ENCODE data around the gene ANO1.

Gene ANO1

GRCh38 chr11:70098936-70099335, 20.8 kb downstream of the ANO1 start:
- DNase-seq: no peak

DNA sequence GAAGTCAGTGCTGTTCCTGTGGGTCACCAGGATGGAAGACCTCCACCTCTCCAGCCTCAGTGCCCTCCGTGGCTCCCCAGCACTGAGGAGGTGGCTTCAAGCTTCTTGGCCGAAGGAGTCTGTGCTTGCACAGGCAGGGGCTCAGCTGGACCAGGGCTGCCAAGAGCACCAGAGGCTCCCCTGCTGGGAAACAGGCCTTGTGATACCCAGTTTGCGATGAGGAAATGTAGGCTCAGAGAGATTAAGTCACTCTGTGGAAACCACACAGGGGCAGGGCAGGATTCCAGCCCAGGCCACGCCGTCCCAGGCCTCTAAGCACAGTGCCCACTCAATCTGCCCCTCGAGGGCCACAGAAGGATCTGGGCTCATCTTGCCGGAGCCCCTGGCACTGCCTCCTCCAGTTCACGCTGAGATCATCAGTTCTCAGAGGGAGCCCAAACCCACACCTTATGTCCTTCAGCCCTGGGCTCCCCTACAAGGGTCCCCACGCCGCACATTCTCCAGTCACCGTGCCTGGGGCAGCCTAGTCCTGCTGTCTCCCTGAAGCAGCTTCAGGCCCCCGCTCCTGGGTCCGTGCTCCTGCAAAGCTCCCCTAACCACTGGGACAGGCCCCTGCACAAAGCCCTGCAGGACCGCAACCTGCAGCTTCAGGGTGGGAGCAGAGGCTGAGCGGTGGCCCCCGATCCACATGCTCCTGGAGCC, 21.6 kb downstream of the ANO1 start:
- DNase-seq: no peak

DNA sequence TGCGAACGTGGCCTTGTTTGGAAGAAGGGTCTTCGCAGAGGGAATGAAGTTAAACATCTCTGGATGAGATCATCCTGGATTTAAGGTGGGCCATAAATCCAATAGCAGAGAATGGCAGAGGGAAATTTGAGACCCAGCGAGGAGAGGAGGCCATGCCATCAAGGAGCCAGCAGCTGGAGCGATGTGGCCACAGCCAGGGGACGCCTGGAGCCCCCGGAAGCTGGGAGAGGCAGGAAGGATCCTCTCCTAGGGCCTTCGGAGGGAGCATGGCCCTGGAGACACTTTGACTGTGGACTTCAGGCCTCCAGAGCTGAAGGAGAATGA, 22.1 kb downstream of the ANO1 start:
- DNase-seq: no peak

DNA sequence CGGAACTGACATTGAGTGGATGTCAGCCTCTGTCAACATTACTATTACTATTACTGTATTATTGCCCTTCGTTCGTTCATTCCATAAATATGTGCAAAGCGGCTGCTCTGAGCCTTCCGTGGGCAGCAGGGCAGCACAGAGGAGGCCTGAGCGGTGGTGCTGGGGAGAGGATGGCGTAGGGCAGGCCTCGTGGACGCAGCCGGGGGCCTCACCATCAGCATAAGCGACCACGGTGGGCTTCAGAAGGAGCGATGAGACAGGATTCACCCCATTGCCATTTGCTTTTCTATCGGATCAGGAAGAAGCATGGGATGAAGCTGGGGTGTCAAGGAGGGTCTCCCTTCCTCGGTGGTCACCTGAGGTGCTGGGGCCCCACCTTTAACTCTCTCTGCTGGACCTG, 22.7 kb downstream of the ANO1 start:
- no peak for DNase-seq

GRCh38 chr11:70103256-70103975, 25.3 kb downstream of the ANO1 start:
- no peak for DNase-seq

DNA sequence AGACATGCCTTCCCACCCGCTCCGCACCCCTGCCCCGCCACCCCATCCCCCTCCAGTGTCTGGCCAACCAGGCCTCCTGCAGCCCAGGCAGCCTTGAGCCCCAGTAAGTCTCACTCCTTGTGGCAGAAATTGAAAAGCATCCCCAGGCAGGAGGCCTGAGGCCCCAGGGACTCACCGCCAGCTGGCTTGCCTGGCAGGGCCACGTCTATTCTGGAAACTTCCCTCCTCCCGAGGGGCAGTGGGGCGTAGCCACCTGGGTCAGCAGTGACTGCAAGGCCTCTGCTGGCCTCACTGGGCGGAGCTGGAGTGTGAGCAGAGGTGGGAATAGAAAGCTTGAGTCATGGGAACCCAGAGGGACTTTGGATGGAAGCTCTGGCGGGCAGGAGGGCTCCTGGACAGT, 26.3 kb downstream of the ANO1 start:
- no peak for DNase-seq

DNA sequence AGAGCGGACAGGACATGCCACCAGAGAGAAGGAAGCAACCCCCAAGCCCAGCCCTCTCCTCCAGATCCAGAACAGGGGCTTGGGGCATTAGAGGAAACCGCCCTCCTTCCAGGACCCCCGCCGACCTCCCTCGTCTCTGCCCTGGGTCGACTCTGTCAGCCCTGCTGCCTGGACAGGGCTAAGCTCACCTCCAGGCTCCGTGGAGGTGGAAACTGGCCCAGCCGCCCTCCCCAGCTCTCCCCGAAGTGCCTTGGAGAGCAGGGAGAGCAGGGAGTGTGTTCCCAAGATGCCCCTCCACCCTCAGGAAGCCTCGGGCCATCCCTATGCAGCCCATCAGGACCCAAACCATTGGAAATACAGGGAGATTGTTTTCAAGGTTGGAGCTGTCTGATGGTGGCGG, 26.8 kb downstream of the ANO1 start:
- DNase-seq: no peak

DNA sequence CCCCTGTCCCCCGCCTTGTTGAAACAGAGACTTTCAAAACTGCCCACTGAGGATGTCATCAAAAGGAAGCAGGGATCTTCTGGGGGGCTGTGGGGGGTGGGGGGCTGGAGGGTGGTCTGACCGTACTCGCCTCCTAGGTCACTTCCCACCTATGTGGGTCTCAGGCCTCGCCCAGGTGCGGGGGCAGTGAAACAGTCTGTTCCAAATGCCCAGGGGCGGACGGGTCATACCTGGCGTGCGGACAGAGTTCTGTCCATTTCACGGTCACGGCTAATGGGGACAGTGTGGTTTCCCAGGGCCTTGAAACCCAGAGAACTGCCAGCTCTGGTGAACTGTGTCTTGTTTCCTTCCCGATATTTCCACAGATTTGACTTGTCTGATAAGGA, 27.2 kb downstream of the ANO1 start:
- DNase-seq: no peak

- no peak for DNase-seq
These were observed 27.8 kb downstream of the ANO1 start for GRCh38 chr11:70105755-70106571.

GRCh38 chr11:70106757-70107156, 28.6 kb downstream of the ANO1 start:
- DNase-seq: no peak

GRCh38 chr11:70107191-70107590, 29.1 kb downstream of the ANO1 start:
- no peak for DNase-seq

DNA sequence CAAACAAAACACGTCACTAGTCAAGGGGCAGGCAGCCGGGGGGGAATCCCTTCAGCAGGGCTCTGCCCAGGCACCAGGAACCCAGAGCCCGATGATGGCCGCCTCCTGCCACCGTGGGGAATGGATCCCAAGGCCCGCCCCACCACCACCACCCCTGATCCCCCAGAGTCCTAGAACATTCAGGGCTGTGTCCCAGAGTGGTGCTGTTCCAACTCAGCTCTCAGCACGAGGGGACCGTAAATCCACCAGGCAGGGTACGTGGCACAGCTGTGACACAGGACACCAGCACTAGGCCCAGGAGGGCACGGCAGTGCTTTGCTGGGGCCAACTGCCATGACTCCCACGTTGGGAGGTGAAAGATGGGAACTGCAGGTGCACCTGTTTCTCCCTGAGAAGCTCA, 29.6 kb downstream of the ANO1 start:
- DNase-seq: no peak

GRCh38 chr11:70108250-70108649, 30.1 kb downstream of the ANO1 start:
- no peak for DNase-seq

DNA sequence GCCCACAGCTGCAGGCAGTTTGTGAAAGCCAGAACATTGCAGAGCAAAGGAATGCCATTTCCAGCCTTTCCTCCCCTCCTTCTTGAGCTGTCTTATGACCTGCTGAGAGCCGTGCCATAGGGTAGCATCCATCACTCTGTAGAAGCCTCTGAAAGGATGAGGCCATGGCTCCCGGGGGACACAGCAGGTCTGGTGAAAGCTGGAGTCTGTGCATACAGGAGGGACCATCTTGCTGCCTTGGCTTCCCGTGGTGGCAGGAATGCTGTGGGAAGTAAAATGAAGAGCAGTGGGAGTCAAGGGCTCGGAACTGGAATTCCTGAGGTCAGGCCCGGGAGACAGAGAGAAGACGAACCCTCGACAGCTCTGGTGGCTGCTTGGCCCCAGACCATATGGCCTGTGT, 30.9 kb downstream of the ANO1 start:
- DNase-seq: no peak

- DNase-seq: no peak
These were observed 31.8 kb downstream of the ANO1 start for GRCh38 chr11:70109903-70110302.

GRCh38 chr11:70110538-70111055, 32.5 kb downstream of the ANO1 start:
- no peak for DNase-seq

DNA sequence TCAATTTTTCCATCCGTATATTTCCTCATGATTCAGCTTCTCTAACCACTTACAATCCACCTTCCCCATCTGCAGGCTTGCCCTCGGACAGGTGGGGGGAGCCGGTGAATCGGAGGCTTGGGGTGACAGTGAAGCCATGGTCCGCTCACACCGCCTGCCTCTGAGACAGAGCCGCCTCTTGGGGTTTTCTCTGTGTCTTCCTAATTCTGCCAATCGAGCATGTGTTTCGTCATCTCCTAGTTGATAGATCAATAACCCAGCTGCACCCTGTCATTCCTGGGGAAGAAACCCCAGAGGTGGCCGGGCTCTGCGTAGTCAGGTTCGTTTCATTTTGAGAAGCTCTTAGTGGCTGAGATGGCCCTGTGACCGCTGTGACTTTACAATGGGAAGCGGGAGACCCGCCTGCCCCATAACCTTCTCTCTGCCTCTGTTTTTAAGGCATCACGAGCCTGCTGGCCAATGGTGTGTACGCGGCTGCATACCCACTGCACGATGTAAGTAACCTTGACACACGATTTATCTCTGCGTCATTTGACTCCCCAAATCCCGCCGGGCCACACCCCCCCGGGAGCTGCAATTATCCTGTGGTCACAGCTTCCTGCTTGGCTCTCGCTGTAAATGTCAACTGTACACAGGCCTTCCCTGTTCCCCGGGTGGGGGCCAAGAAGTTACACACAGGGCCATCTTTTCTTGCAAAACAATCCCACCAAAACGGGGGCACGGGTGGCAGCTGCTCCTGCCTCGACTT, 33.3 kb downstream of the ANO1 start:
- no peak for DNase-seq

DNA sequence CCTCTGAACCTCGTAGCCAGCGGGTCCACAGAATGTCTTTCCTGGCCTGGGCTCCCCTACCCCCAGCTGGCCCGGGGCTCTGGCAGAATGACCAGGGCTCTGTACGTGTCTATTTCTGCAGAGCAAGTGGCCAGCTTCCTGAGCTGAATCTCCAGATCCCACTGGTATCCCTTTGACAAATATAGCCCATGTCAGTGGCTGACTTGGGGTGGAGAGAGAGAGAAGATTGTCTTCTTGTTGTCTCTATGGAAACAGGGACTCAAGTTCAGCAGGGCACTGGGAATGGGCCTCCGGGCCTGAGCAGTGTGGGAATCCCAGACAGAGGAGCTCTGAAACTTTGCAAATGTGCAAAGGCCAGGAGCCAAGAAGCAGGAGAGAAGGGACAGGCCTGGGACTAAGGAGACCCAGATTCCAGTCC, 33.9 kb downstream of the ANO1 start:
- no peak for DNase-seq

GRCh38 chr11:70113801-70114200, 35.7 kb downstream of the ANO1 start:
- no peak for DNase-seq

- DNase-seq: no peak
These were observed 37.7 kb downstream of the ANO1 start for GRCh38 chr11:70115778-70116177.

GRCh38 chr11:70116386-70117065, 38.4 kb downstream of the ANO1 start:
- no peak for DNase-seq

GRCh38 chr11:70117567-70118145, 39.5 kb downstream of the ANO1 start:
- no peak for DNase-seq
